ENCODE data around the gene ZNF234.
"Not testable (repeated sequence)": the region's sequence is repeated elsewhere in the genome, so short reads cannot be mapped to it uniquely, and the experiment has no call there.

Gene ZNF234

DNA sequence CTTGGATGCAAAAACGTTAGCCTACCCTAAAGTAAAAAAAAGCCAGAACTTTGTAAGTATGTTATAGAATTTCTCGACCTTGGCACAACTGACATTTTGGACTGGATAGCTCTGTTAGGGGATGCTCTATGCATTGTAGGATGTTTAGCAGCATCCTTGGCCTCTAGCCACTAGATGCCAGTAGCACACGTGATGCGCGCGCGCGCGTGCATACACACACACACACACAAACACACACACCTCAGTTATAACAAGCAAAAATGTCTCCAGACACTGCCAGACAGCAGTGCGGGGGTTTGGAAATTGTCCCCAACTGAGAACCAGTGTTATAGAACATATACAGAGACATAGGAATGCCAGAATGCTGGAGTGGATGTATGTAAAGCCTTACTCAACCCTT is 40.8 kb downstream of the ZNF234 start:
- DNase-seq, result no peak

GRCh38 chr19:44190020-44190419 is 48.7 kb downstream of the ZNF234 start:
- no peak for DNase-seq

GRCh38 chr19:44192127-44192526 is 50.8 kb downstream of the ZNF234 start:
- no peak for DNase-seq

DNA sequence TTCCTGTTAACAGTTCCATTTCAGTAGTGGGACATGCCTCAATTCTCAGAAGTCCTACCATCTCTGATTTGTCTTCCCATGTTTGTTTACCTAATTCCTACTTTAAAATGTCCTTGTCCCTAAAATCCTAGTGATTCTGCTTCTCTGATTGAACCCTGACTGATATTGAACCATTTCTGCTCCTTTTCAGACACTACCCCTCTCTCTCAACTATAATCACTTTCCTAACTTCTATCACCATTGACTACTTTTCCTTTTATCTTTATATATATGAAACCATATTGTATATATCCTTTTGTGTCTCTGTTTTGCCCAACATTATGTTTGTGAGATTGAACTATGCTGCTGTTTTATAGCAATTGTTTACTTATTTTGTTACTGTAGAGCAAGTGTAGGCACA is 55.4 kb downstream of the ZNF234 start:
- no peak for DNase-seq

DNA sequence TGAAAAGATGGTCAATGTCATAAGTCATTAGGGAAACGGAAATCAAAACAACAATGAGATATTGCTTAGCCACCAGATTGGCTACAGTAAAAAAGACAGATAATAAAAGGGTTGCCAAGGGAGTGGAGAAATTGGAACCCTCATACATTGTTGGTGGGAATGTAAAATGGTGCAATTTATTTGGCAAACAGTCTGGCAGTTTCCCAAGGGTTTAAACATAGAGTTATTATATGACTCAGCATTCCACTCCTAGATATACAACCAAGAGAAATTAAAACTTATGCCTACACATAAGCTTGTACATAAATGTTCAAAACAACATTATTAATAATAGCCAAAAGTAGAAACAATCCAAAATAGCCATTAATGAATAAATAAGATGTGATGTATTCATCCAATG is 61.1 kb downstream of the ZNF234 start:
- no peak for DNase-seq

DNA sequence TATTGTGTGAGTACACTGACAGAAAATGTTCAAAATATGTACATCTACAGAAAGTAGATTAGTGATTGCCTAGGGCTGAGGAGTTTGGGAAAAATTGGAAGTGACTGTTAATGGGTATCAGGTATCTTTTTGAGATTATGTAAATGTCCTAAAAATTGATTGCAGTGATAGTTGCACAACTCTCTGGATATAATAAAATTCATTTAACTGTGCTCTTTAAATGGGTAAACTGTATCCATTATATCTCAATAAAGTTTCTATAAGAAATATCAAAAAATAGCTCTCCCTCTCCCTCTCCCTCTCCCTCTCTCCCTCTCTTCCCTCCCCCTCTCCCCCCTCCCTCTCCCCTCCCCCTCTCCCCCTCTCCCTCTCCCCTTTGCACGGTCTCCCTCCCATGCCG is 61.6 kb downstream of the ZNF234 start:
- DNase-seq, result no peak

DNA sequence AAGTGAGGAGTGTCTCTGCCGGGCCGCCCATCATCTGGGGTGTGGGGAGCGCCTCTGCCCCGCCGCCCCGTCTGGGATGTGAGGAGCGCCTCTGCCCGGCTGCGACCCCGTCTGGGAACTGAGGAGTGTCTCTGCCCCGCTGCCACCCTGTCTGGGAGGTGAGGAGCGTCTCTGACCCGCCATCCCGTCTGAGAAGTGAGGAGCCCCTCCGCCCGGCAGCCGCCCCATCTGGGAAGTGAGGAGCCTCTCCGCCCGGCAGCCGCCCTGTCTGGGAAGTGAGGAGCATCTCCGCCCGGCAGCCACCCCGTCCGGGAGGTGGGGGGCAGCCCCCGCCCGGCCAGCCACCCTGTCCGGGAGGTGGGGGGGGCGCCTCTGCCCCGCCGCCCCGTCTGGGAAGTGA is 62.5 kb downstream of the ZNF234 start:
- DNase-seq, result not testable (repeated sequence)

DNA sequence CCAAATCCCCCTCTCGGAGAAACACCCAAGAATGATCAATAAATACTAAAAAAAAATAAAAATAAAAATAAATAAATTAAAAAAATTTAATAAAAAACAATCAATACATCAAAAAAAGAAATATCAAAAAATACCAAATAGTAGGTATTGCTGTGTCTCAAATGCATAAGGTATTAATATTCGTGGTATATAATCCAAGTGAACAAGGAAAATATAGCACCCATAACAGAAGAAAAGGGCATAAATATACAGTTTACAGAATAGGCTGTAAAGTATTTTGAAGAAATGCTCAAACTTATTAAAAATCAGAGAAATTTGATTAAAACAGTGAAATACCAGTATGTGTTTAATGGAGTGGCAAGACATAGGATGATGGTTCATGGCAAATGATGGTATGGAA is 63.4 kb downstream of the ZNF234 start:
- DNase-seq, result no peak

GRCh38 chr19:44207126-44207803 is 65.9 kb downstream of the ZNF234 start:
- peak; percentile 90 to 95 for DNase-seq

Measured in NCI-H526 (cell line).